Neural progenitor cell (in vitro differentiated cells): Measurements from ENCODE around the gene HSBP1L1. TPM values are rescaled to one million over a fixed set of nuclear protein-coding genes. Genes with fewer than 3 reads are reported as not detected.

ENCODE experiments used
- DNase-seq: peaks from one replicate; pipeline ENCODE4 v3.0.0-alpha.2; 2016; ENCODE audit warnings: low spot score
- H2AFZ ChIP-seq: fragments of 200-600 bp; sonication (generic); replicated peaks from 2 replicates; pipeline ENCODE4 v1.6.1; 2016; ENCODE audit warnings: antibody characterized with exemption
- H3F3A ChIP-seq: fragments of 200-600 bp; sonication (generic); 2 replicates; pipeline ENCODE4 v1.6.1; 2016; ENCODE audit warnings: antibody characterized with exemption, low read depth
- H3K27ac ChIP-seq: fragments of 200-600 bp; sonication (generic); 2 replicates; pipeline ENCODE4 v1.5.1; 2016; ENCODE audit warnings: mild to moderate bottlenecking
- H3K27me3 ChIP-seq: fragments of 200-600 bp; sonication (generic); 2 replicates; pipeline ENCODE4 v1.6.1; 2016; ENCODE audit warnings: mild to moderate bottlenecking, moderate library complexity
- H3K36me3 ChIP-seq: fragments of 200-600 bp; sonication (generic); 2 replicates; pipeline ENCODE4 v1.5.1; 2016
- H3K4me1 ChIP-seq: fragments of 200-600 bp; sonication (generic); 2 replicates; pipeline ENCODE4 v1.6.1; 2016; ENCODE audit warnings: mixed run types
- H3K4me2 ChIP-seq: fragments of 200-600 bp; sonication (generic); 2 replicates; pipeline ENCODE4 v1.6.1; 2016
- H3K4me3 ChIP-seq: fragments of 200-600 bp; sonication (generic); 2 replicates; pipeline ENCODE4 v1.5.1; 2016
- H3K79me2 ChIP-seq: fragments of 200-600 bp; sonication (generic); 2 replicates; pipeline ENCODE4 v1.6.1; 2016; ENCODE audit warnings: low read depth
- H3K9ac ChIP-seq: fragments of 200-600 bp; sonication (generic); 2 replicates; pipeline ENCODE4 v1.6.1; 2016
- H3K9me3 ChIP-seq: fragments of 200-600 bp; sonication (generic); 2 replicates; pipeline ENCODE4 v1.5.1; 2016; ENCODE audit warnings: low read depth
- H4K20me1 ChIP-seq: fragments of 200-600 bp; sonication (generic); 2 replicates; pipeline ENCODE4 v1.6.1; 2016; ENCODE audit warnings: low read depth
- H3K27ac Mint-ChIP-seq: 3 replicates; pipeline ENCODE4 v1.8.0; 2021; ENCODE audit warnings: mixed read lengths
- H3K27me3 Mint-ChIP-seq: 2 replicates; pipeline ENCODE4 v1.8.0; 2022; ENCODE audit warnings: low read depth, mild to moderate bottlenecking, inconsistent platforms, moderate library complexity, mixed read lengths; ENCODE audit not compliant: insufficient read depth
- H3K36me3 Mint-ChIP-seq: 3 replicates; pipeline ENCODE4 v1.8.0; 2021; ENCODE audit warnings: mixed read lengths
- H3K4me1 Mint-ChIP-seq: 3 replicates; pipeline ENCODE4 v1.8.0; 2021; ENCODE audit warnings: mixed read lengths
- H3K4me3 Mint-ChIP-seq: 3 replicates; pipeline ENCODE4 v1.8.0; 2021; ENCODE audit warnings: mild to moderate bottlenecking, moderate library complexity, mixed read lengths
- H3K9me3 Mint-ChIP-seq: 3 replicates; pipeline ENCODE4 v1.8.0; 2020; ENCODE audit warnings: mixed read lengths
- CTCF ChIP-seq: fragments of 200-600 bp; sonication (generic); IDR thresholded peaks from 2 replicates; pipeline ENCODE4 v1.5.1; 2017; ENCODE audit warnings: antibody characterized with exemption, mild to moderate bottlenecking
- EZH2 ChIP-seq: fragments of 200-600 bp; sonication (generic); IDR thresholded peaks from 2 replicates; pipeline ENCODE4 v1.6.1; 2017; ENCODE audit warnings: antibody characterized with exemption, mild to moderate bottlenecking, moderate library complexity
- EZH2phosphoT487 ChIP-seq: fragments of 200-600 bp; sonication (generic); IDR thresholded peaks from 2 replicates; pipeline ENCODE4 v1.6.1; 2017; ENCODE audit warnings: antibody characterized with exemption
- total RNA-seq: library from RNA; depleted of rRNA; stranded (reverse); fragments of >200 nt; gene quantifications from 2 replicates; pipeline ENCODE4 v1.2.3, GENCODE V29; 2015; ENCODE audit warnings: low replicate concordance

The HSBP1L1 gene
- total RNA-seq, 1 donor from 2014 or later: not detected

- Histone ChIP-seq H3K9me3 (no peaks in the 10 kb centered on the region), H3K9ac (no peak overlapping the region), H4K20me1 (peaks cover 55% of the 10 kb centered on the region), H3K36me3 (no peaks in the 10 kb centered on the region), H3K4me3 (no peak overlapping the region), H3K27ac (no peak overlapping the region), H2AFZ (no peak overlapping the region), H3K4me2 (no peak overlapping the region), H3K4me1 (peaks cover 11% of the 10 kb centered on the region), H3K79me2 (peaks cover 9% of the 10 kb centered on the region), H3F3A (peaks cover 4% of the 10 kb centered on the region), H3K27me3 (peaks cover 40% of the 10 kb centered on the region)
- H3K36me3 Mint-ChIP-seq: peaks cover 9% of the 10 kb centered on the region
- no peak overlapping the region for H3K27ac Mint-ChIP-seq
- no peaks in the 10 kb centered on the region for H3K9me3 Mint-ChIP-seq
- peaks cover 10% of the 10 kb centered on the region for H3K27me3 Mint-ChIP-seq
- TF ChIP-seq CTCF: no peak
- no peak for TF ChIP-seq EZH2
- no peak for TF ChIP-seq EZH2phosphoT487
- no peak overlapping the region for H3K4me3 Mint-ChIP-seq
- H3K4me1 Mint-ChIP-seq: peaks cover 30% of the 10 kb centered on the region
- DNase-seq: no peak
These were observed 16.4 kb upstream of the HSBP1L1 start for GRCh38 chr18:79947881-79948610.

- Histone ChIP-seq H3F3A (peaks cover 12% of the 10 kb centered on the region), H2AFZ (no peak overlapping the region), H3K36me3 (no peaks in the 10 kb centered on the region), H4K20me1 (peaks cover 58% of the 10 kb centered on the region), H3K4me1 (peaks cover 13% of the 10 kb centered on the region), H3K4me2 (no peak overlapping the region), H3K27me3 (peaks cover 48% of the 10 kb centered on the region), H3K4me3 (no peak overlapping the region), H3K79me2 (peaks cover 9% of the 10 kb centered on the region), H3K9me3 (no peaks in the 10 kb centered on the region), H3K9ac (no peak overlapping the region), H3K27ac (no peak overlapping the region)
- Mint-ChIP-seq H3K27me3 (peaks cover 15% of the 10 kb centered on the region), H3K36me3 (peaks cover 9% of the 10 kb centered on the region), H3K4me3 (peak overlapping the region; percentile 48), H3K4me1 (peaks cover 33% of the 10 kb centered on the region), H3K27ac (no peak overlapping the region), H3K9me3 (no peaks in the 10 kb centered on the region)
- TF ChIP-seq EZH2phosphoT487 (no peak), EZH2 (no peak), CTCF (no peak)
- no peak for DNase-seq
These were observed 15.6 kb upstream of the HSBP1L1 start for GRCh38 chr18:79948719-79949411.

GRCh38 chr18:79949697-79950487, 14.6 kb upstream of the HSBP1L1 start:
- peaks cover 53% of the 10 kb centered on the region for H4K20me1 ChIP-seq
- no peak overlapping the region for H2AFZ ChIP-seq
- no peaks in the 10 kb centered on the region for H3K36me3 ChIP-seq

More at GRCh38 chr18:79949697-79950487, 14.6 kb upstream of the HSBP1L1 start:
- H3K9ac ChIP-seq: no peak overlapping the region
- peak overlapping the region; percentile 94 for H3K4me3 ChIP-seq
- Mint-ChIP-seq H3K4me1 (peaks cover 32% of the 10 kb centered on the region), H3K9me3 (no peaks in the 10 kb centered on the region), H3K27ac (no peak overlapping the region), H3K4me3 (peak overlapping the region; percentile 91), H3K27me3 (peaks cover 17% of the 10 kb centered on the region), H3K36me3 (peaks cover 12% of the 10 kb centered on the region)
- TF ChIP-seq EZH2 (no peak), EZH2phosphoT487 (no peak), CTCF (no peak)
- H3K4me1 ChIP-seq: peaks cover 15% of the 10 kb centered on the region
- no peak for DNase-seq
- H3K79me2 ChIP-seq: peaks cover 9% of the 10 kb centered on the region
- peaks cover 18% of the 10 kb centered on the region for H3F3A ChIP-seq
- H3K27me3 ChIP-seq: peaks cover 59% of the 10 kb centered on the region
- peak overlapping the region; percentile 99 for H3K4me2 ChIP-seq
- H3K9me3 ChIP-seq: no peaks in the 10 kb centered on the region
- no peak overlapping the region for H3K27ac ChIP-seq
